ENCODE data around the gene PAH.

Gene PAH

DNA sequence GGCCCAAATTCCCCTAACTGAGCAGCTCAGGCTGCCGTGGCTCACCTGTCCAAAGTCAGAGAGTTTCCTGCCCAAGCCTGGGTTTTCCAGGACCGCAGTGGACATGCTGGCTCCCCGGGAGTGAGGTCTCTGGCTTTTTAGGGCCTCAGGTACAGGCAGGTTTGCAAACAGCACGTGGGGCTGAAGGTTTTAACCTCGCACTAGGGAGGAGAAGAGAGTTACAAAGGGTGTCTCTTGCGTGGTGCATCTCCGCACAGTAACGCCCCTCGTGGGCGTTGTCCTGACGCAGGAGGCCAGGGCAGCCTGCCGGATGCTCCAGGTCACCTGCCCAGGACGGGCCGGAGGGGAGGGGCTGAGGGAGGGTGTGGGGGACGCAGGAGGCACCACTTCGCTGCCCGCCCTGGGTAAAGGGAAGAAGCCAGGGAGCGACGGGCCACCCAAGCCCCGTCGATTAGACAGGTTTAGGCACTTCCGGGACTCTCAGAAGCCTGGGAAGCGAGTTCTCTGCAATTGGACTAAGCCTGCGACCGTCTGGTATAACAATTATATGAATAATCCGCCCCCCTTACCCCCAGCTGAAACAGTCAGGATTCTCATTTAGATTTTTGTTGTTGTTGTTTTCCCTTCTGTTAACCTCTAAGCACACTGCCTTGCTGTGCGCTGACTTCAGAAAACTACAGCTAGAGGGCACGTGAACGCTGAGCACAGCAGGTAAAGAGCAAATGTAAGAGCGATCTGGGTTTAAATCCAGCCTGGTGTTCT lies at the start of gene PAH:
PAH (minus strand) TSS at position 219 of the 762 bp plus-strand sequence; CDS start at position 105, 114 bp downstream.
- DNase-seq = no peak

- no peak for DNase-seq
Measured at GRCh38 chr12:102966200-102966863, 49.3 kb upstream of the PAH start.

DNA sequence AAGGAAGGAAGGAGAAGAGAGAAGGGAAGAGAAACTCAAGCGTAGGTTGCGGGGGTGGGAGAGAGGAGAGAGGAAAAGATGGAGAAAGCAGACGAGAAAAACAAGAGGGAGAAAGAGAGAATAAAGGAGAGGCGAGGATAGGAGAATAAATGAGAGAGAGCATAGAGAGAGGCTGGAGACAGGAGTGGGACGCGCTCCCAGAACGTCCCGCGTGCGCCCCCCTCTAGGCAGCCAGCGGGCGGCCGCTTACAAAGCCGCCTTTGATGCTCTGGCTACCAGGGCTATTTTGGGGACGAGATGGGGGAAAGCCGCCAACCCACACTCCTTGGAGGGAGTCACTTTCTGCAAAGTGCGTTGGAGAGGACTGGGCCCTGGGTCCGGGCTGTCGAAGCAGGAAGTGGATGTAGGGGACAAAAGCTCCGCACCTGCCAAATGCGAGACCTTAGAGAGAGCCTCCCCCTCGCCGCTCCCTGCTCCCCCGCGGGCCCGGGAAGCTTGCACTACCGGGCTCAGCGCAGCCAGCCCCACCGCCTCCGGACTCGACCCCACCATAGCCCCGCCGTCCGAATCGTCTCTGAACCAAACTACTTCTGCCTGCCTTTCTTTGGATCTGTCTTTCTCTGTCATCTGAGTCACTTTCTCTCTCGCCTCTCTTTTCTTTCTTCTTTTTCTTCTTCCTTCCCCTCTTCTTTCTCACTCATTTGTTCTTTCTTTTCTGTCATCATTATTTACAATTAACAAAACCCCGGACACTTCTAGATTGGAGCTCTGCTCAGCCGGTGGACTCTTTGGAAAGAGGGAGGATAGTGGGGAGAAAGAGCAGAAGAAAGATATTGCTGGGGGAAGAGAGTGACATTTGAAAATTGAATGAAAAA lies 48.5 kb upstream of the PAH start:
- no peak for DNase-seq

- DNase-seq = no peak
Measured at GRCh38 chr12:102964872-102965271, 47.8 kb upstream of the PAH start.

DNA sequence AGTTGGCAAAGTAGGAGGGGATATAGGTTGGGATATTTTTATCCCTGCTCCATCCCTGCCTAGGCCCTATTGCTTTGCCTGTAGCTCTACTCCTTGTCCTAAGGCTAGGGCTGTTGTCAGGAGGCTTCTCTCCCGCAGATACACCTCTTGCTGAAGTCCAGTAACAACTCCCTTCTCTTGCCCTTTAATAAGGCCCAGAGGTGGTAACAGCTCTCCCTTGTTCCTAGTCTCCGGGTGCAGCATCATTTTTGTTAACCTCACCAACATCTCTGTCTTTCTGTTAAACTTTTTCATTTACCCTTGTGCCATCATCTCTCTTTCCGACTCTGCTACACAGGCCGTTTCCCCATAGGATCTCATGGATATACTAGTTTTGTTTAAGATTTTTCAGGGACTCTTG lies 46.8 kb upstream of the PAH start:
- DNase-seq = no peak

- DNase-seq = no peak
Measured at GRCh38 chr12:102962986-102963385, 45.9 kb upstream of the PAH start.

- DNase-seq = no peak
Measured at GRCh38 chr12:102962532-102962931, 45.5 kb upstream of the PAH start.

- DNase-seq = no peak
Measured at GRCh38 chr12:102961466-102961855, 44.4 kb upstream of the PAH start.

GRCh38 chr12:102960766-102961465 lies 43.9 kb upstream of the PAH start:
- no peak for DNase-seq

DNA sequence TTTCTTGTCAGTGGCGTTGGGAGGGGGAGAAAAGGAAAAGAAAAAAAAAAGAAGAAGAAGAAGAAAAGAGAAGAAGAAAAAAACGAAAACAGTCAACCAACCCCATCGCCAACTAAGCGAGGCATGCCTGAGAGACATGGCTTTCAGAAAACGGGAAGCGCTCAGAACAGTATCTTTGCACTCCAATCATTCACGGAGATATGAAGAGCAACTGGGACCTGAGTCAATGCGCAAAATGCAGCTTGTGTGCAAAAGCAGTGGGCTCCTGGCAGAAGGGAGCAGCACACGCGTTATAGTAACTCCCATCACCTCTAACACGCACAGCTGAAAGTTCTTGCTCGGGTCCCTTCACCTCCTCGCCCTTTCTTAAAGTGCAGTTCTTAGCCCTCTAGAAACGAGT lies 42.3 kb upstream of the PAH start:
- DNase-seq = no peak

DNA sequence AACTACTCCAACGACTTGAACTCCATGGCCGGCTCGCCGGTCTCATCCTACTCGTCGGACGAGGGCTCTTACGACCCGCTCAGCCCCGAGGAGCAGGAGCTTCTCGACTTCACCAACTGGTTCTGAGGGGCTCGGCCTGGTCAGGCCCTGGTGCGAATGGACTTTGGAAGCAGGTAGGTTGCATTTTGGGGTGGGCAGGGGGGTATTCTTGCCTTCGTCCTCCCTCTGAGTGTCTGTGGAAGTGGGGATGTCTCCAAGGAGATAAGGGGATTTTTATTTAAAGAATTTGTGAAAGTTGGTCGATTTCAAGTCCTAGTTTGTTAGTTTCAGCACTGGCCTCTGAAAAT lies 41.8 kb upstream of the PAH start:
- DNase-seq = no peak

- DNase-seq = no peak
Measured at GRCh38 chr12:102958073-102958829, 41.2 kb upstream of the PAH start.

DNA sequence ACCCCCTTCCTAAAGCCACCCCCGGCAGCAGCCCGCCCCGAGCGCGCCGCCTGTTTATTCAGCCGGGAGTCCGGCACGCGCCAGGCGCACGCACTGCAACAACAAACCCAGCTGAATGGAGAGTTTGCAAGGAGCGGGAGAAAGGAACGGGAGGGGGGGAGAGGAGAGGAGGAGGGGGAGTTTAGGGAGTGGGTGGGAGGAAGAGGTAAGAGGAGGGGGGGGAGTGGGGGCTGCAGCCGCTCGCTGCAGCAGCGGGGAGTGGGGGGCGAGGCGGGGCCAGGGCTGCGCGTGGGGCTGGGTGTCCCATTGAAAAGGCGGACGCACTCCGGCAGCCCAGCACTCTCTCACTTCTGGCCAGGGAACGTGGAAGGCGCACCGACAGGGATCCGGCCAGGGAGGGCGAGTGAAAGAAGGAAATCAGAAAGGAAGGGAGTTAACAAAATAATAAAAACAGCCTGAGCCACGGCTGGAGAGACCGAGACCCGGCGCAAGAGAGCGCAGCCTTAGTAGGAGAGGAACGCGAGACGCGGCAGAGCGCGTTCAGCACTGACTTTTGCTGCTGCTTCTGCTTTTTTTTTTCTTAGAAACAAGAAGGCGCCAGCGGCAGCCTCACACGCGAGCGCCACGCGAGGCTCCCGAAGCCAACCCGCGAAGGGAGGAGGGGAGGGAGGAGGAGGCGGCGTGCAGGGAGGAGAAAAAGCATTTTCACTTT lies 40.5 kb upstream of the PAH start, which contains the start of gene ASCL1:
ASCL1 (plus strand) TSS at position 336 of the 712 bp plus-strand sequence. CDS start 571 bp downstream, outside the sequence.
- DNase-seq = no peak

GRCh38 chr12:102956738-102957327 lies 39.8 kb upstream of the PAH start:
- no peak for DNase-seq

GRCh38 chr12:102955926-102956737 lies 39.1 kb upstream of the PAH start:
- DNase-seq = no peak

GRCh38 chr12:102954134-102954533 lies 37.1 kb upstream of the PAH start:
- no peak for DNase-seq

DNA sequence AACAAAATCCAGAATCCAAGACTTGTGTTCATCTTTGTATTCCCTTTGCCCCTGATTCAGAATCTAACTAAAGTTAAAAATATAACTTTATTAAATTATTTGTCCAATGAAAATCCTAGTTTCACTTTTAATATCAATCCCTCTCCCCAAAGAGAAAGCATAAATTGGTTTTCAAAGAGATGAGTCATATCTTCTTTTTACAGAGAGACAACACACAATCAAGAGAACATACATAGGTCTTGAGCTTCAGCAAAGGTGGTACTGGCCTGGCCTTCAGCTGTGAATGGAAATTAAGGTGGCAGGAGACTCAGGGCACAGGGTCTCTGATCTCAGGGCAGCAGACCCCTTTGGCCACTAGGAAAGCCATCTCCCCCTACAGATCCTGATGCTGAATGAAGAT lies 36.2 kb upstream of the PAH start:
- no peak for DNase-seq

DNA sequence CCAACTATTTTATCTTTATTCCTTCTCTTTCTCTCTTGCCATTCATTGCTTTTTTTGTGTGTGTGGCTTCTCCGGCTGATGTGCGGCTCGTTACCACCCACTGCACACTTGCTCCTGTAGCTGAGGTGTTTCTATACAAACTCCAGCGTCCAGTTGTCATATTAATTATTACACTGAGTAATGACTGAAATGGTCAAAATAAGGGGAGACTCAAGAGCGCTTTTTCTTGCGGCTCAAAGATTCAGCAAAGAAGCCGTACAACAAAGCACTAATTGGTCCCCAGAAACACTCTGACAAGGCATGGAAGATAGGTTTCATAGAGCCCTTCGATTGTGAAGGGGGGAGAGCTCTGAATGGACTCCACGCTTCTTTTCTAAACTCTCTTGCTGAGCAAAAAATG lies 34.8 kb upstream of the PAH start:
- no peak for DNase-seq

GRCh38 chr12:102950950-102951619 lies 34.0 kb upstream of the PAH start:
- no peak for DNase-seq
